Heart left ventricle (tissue), 16 donors: ENCODE measurements around the gene ENOX1. TPM values are rescaled to one million over a fixed set of nuclear protein-coding genes. Genes with fewer than 3 reads are reported as not detected.
A peak's percentile ranks its signal among the peaks of the same experiment; 100 is the strongest.

Source experiments
- ATAC-seq, 4 donors: fragments of 200-7000 bp; cut with Tn5 transposase; one replicate each; pipeline ENCODE4 v1.9.1; 2020 to 2022; ENCODE audit warnings: moderate library complexity in 4 of 4, mild to moderate bottlenecking in 3 of 4, moderate number of reproducible peaks in 1 of 4
- DNase-seq, 5 donors: peaks; one replicate each; pipeline ENCODE4 v3.0.0-alpha.2; 2020
- H3K27ac ChIP-seq, 12 donors: fragments of 200-600 bp; sonication (generic) in 4 of 12; one replicate each; pipeline versions ENCODE4 v1.5.0 to v1.8.0; 2016 to 2022; ENCODE audit warnings: mild to moderate bottlenecking in 2 of 12
- H3K27me3 ChIP-seq, 9 donors: fragments of 200-600 bp; sonication (generic) in 2 of 9; one replicate each; pipeline versions ENCODE4 v1.5.1 to v1.8.0; 2016 to 2022; ENCODE audit warnings: mild to moderate bottlenecking in 3 of 9
- H3K36me3 ChIP-seq, 9 donors: fragments of 200-600 bp; sonication (generic) in 2 of 9; one replicate each; pipeline versions ENCODE4 v1.5.0 to v1.8.0; 2018 to 2022; ENCODE audit warnings: mild to moderate bottlenecking in 2 of 9
- H3K4me1 ChIP-seq, 12 donors: fragments of 200-600 bp; sonication (generic) in 4 of 12; one replicate each; pipeline versions ENCODE4 v1.5.0 to v1.8.0; 2016 to 2022; ENCODE audit warnings: mild to moderate bottlenecking in 3 of 12
- H3K4me3 ChIP-seq, 12 donors: fragments of 200-600 bp; sonication (generic) in 4 of 12; one replicate each; pipeline versions ENCODE4 v1.5.0 to v1.8.0; 2017 to 2022; ENCODE audit warnings: mild to moderate bottlenecking in 9 of 12, moderate library complexity in 4 of 12
- H3K9me3 ChIP-seq, 12 donors: fragments of 200-600 bp; sonication (generic) in 4 of 12; one replicate each; pipeline versions ENCODE4 v1.5.0 to v1.8.0; 2016 to 2022; ENCODE audit warnings: mild to moderate bottlenecking in 1 of 12
- POLR2A ChIP-seq, 2 donors: fragments of 450-650 bp; IDR thresholded peaks; one replicate each; pipeline ENCODE4 v1.6.1; 2017; ENCODE audit warnings: antibody characterized with exemption in 2 of 2, mild to moderate bottlenecking in 2 of 2, moderate library complexity in 2 of 2
- WGBS, 4 donors: extraction: QIAGEN DNeasy Blood & Tissue Kit in 2 of 4; methylation state at CpG; one replicate each; pipeline versions ENCODE4 v1.1.5 to v1.1.7; 2013 to 2018; 5-methylcytosine and 5-hydroxymethylcytosine counted together
- intact Hi-C, 10 donors: fragments of 100-400 bp; cut with DNase I; formaldehyde crosslinking; loops; one replicate each; pipeline versions ENCODE4 v1.11.1 to v1.14.2; 2022
- polyA plus RNA-seq, 2 donors: library from polyadenylated mRNA; stranded (reverse); fragments of 200-250 nt; gene quantifications; one replicate each; pipeline ENCODE4 v1.2.3, GENCODE V29; 2013
- total RNA-seq, 9 donors: library from RNA; depleted of rRNA in 2 of 9; stranded (reverse); fragments of >200 nt in 2 of 9; fragmentation: NEBNext Ultra II Directional in 3 of 9; extraction: Animal tissue kit (Norgen Biotek cat#: 25700) in 3 of 9; gene quantifications; one replicate each; pipeline versions ENCODE4 v1.1.0 to v1.2.4, GENCODE V29; 2016 to 2023
- TF ChIP-seq, protein P1 (sequence below), 12 donors: fragments of 200-600 bp; sonication (generic) in 4 of 12; IDR thresholded peaks; one replicate each; pipeline versions ENCODE4 v1.5.0 to v1.8.0; 2018 to 2022; ENCODE audit warnings: antibody characterized with exemption in 12 of 12, mild to moderate bottlenecking in 5 of 12
- donor health status: ischemic (EF 13 %, LVEDD 7.1; RV severe dilation, severe dysfunction).
- donor health status: healthy with polysubstance abuse.
- donor health status: DM: no; HTN: yes; CAD: no.
- donor health status: DM: no; HTN: no; CAD: no.
- donor health status: ischemic (EF 25% LVEDD 6.9; RV normal size, moderate dysfunction).
- donor health status: ischemic (EF 25% LVEDD 5.7; RV mildly dilated, moderate dysfunction).
- donor health status: healthy.
- donor health status: DM: yes; HTN: yes; CAD: no.
- donor health status: ischemic (EF 35%, LVEDD 5.7; RV mildly dilated, moderate dysfunction).
- donor health status: nonischemic (EF 11% LVEDD 7.7; RV severe dilation, severe dysfunction).
- donor health status: DM: yes; HTN: yes; CAD: no.
- donor health status: PGD.
- donor health status: ischemic (EF 29% LVEDD 5.4; RV normal size, mild dysfunction).
- donor health status: nonischemic (EF 23%, LVEDD 6.1; RV moderate dilation, normal function).

ENOX1 gene
- total and polyA plus RNA-seq, 11 donors, result 2.0 to 10.1 (median 5.4) TPM

DNA sequence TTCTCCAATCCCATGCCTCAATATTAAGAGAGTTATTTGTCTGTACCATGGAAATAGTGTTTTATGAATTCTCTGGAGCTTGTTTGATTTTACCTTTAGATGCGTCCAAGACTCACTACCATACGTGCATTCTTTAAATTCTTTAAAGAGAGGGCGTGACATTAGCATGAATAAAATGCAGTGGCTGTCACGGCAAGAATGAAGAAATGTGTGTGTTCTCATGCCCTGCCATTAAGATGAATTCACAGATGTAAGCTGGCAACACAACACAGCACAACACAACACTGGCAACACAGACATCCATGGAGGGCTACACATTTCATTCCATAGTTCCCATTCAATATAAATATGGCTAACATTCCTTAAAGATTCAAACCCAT is 213.4 kb downstream of the ENOX1 start:
- Histone ChIP-seq H3K27ac (no peak overlapping the region), H3K27me3 (no peaks in the 10 kb centered on the region), H3K4me1 (peaks cover 0 to 21% (median 2%) of the 10 kb centered on the region in 12 donors), H3K36me3 (no peaks in the 10 kb centered on the region), H3K9me3 (no peaks in the 10 kb centered on the region), H3K4me3 (no peak overlapping the region)
- no peak for DNase-seq
- 49 to 57% (median 56%) methylated on average over 4 of the region's 4 CpGs for WGBS, 4 donors
- TF ChIP-seq, protein P1, sequence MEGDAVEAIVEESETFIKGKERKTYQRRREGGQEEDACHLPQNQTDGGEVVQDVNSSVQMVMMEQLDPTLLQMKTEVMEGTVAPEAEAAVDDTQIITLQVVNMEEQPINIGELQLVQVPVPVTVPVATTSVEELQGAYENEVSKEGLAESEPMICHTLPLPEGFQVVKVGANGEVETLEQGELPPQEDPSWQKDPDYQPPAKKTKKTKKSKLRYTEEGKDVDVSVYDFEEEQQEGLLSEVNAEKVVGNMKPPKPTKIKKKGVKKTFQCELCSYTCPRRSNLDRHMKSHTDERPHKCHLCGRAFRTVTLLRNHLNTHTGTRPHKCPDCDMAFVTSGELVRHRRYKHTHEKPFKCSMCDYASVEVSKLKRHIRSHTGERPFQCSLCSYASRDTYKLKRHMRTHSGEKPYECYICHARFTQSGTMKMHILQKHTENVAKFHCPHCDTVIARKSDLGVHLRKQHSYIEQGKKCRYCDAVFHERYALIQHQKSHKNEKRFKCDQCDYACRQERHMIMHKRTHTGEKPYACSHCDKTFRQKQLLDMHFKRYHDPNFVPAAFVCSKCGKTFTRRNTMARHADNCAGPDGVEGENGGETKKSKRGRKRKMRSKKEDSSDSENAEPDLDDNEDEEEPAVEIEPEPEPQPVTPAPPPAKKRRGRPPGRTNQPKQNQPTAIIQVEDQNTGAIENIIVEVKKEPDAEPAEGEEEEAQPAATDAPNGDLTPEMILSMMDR (IDR thresholded peaks at IDR 0.05), result no peak
- no peak for TF ChIP-seq POLR2A (IDR thresholded peaks at IDR 0.05)
- intact Hi-C loops, result no loop called here
- no peak for ATAC-seq

DNA sequence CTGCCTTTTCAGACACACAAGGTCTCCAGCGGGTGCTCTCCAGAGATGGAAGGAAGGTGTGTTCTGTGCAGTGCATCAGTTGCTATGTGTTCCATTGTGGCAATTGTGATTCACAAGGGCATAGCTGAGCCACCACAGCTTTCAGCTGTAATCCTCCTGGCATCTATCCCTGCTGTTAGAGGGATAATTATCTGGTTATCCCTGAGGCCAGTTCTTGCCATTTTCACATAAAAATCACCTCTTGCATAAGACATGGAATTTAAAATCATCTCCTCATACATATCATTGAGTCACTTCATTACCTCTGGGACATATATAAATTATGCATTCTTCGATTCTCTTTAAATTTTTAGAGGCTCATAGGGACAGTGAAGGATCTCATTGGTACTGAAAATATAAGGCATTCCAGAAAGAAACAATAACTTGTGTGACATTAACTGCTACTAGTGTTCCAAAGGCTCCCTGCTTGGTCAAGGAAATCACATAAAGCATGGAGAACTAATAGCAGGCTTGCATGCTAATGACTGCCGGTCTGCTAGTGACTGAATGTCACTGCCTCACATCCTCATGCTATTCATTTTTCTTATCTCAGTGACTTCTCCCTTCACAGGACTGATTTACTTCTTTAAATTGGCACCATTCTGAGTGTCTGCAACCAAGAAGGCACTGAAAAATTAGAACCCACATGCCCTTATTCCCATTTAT is 214.0 kb downstream of the ENOX1 start:
- H3K27me3 ChIP-seq, result no peaks in the 10 kb centered on the region
- H3K9me3 ChIP-seq, result no peaks in the 10 kb centered on the region
- ATAC-seq (no peak), DNase-seq (no peak)
- intact Hi-C loops, result no loop called here
- TF ChIP-seq, protein P1 (IDR thresholded peaks at IDR 0.05), result no peak
- TF ChIP-seq POLR2A (IDR thresholded peaks at IDR 0.05), result no peak
- WGBS, 4 donors, result 73 to 82% (median 79%) methylated on average over 3 of the region's 3 CpGs
- no peak overlapping the region for H3K4me3 ChIP-seq
- H3K4me1 ChIP-seq, result peaks cover 0 to 22% (median 2%) of the 10 kb centered on the region in 12 donors
- H3K36me3 ChIP-seq, result no peaks in the 10 kb centered on the region
- no peak overlapping the region for H3K27ac ChIP-seq

DNA sequence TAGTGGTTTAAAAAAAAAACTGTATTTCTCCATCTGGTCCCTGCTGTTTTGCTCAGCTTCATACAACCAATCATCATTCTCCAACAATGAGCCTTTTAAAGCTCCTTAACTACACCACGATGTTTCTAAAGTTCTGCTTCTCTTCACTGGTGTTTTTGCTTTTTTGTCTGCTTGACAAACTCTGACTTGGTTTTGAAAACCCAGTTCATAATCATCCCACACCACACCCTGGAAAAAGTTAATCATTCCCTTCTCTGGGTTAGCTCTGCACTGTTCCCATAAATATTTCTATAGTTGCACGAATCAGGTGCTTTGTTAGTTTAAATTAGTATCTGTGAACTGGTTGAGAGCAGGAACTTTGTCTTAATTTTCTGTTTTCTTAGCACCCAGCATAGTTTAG is 217.1 kb downstream of the ENOX1 start:
- intact Hi-C loops, result no loop called here
- Histone ChIP-seq H3K36me3 (no peaks in the 10 kb centered on the region), H3K4me3 (no peak overlapping the region), H3K27ac (peak overlapping the region in 1 of 12 donors; percentile 65), H3K4me1 (peaks cover 0 to 30% (median 2%) of the 10 kb centered on the region in 12 donors), H3K27me3 (no peaks in the 10 kb centered on the region), H3K9me3 (no peaks in the 10 kb centered on the region)
- TF ChIP-seq, protein P1 (IDR thresholded peaks at IDR 0.05), result no peak
- no peak for TF ChIP-seq POLR2A (IDR thresholded peaks at IDR 0.05)
- 59 to 76% (median 66%) methylated on average over 2 of the region's 2 CpGs for WGBS, 4 donors
- ATAC-seq, result peak in 2 of 4 donors; percentile 30 to 35
- DNase-seq, result no peak

DNA sequence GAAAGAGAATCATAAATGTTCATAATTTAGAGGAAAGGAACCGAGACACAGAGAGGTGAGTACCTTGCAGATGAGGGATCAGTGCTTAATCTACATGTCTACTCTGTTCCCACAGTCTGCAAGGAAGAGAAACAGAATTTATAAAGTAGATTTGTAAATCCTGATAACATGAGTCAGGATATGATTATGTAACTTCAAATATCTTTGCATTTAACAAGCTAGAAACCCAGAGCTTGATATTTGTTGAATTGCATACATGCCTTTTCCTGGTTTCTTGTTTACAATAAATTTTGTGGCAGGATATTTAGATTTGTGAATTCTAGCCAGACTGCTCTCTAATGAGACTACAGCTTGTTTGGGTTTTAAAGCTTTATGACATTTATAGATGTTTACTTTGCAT is 219.2 kb downstream of the ENOX1 start:
- peak overlapping the region in 1 of 12 donors; percentile 65 for H3K27ac ChIP-seq
- peaks cover 0 to 24% (median 0%) of the 10 kb centered on the region in 12 donors for H3K4me1 ChIP-seq
- ATAC-seq (no peak), DNase-seq (no peak)
- no peak overlapping the region for H3K4me3 ChIP-seq
- TF ChIP-seq, protein P1 (IDR thresholded peaks at IDR 0.05), result no peak
- no peak for TF ChIP-seq POLR2A (IDR thresholded peaks at IDR 0.05)
- no peaks in the 10 kb centered on the region for H3K27me3 ChIP-seq
- H3K9me3 ChIP-seq, result no peaks in the 10 kb centered on the region
- H3K36me3 ChIP-seq, result no peaks in the 10 kb centered on the region
- 72 to 92% (median 83%) methylated on average over 1 of the region's 1 CpG for WGBS, 4 donors
- intact Hi-C loops, result no loop called here
